BLaER1 treated with 17β-estradiol and CSF1 and Interleukin-3, amounts not matched to agents 10 nM and 100 nM (cell line): Measurements from ENCODE around the gene KIZ.
A peak's percentile ranks its signal among the peaks of the same experiment; 100 is the strongest.

Experiments
- H3K27ac ChIP-seq, 11 experiments: shearing (Covaris generic); formaldehyde crosslinking; 2 replicates each; pipeline ENCODE4 v1.8.1; 2022
- H3K27me3 ChIP-seq, 11 experiments: shearing (Covaris generic); formaldehyde crosslinking; 2 replicates each; pipeline ENCODE4 v1.8.1; 2022
- H3K36me3 ChIP-seq, 11 experiments: shearing (Covaris generic); formaldehyde crosslinking; 2 replicates each; pipeline ENCODE4 v1.8.1; 2022
- H3K4me1 ChIP-seq, 10 experiments: shearing (Covaris generic); formaldehyde crosslinking; 2 replicates each; pipeline ENCODE4 v1.8.1; 2022
- H3K4me2 ChIP-seq, 11 experiments: shearing (Covaris generic); formaldehyde crosslinking; 2 replicates each; pipeline ENCODE4 v1.8.1; 2022
- H3K4me3 ChIP-seq, 10 experiments: shearing (Covaris generic); formaldehyde crosslinking; 2 replicates each; pipeline ENCODE4 v1.8.1; 2022
- H3K9ac ChIP-seq, 11 experiments: shearing (Covaris generic); formaldehyde crosslinking; 2 replicates each; pipeline ENCODE4 v1.8.1; 2022
- H3K9me3 ChIP-seq, 11 experiments: shearing (Covaris generic); formaldehyde crosslinking; replicated peaks in 1 of 11; 2 replicates each; pipeline ENCODE4 v1.8.1; 2022
- H4K20me1 ChIP-seq, 11 experiments: shearing (Covaris generic); formaldehyde crosslinking; 2 replicates each; pipeline ENCODE4 v1.8.1; 2022
- Cebpa-rat ChIP-seq, 11 experiments: shearing (Covaris generic); IDR thresholded peaks; 2 replicates each; pipeline ENCODE4 v1.8.1; 2022

The KIZ gene

DNA sequence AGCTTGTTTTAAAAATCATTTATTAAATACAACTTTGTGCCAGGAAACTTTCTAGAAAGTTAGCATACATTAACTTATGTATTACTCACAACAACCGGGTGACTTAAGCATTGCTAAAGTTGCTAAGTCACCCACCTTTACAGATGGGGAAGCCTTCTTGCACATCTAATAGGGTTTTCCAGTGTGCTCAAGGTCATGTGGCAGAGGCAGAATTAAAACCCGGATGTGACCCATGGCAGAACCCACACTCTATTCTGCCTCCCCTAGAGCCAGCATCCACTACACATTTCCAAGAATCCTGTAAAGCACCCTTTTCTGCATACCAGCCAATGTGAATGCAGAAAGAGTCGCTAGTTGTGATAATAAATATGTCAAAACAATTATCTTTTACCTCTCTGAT is 33.1 kb upstream of the KIZ start:
- H3K9ac ChIP-seq = no peak overlapping the region
- peaks cover 11 to 22% (median 14%) of the 10 kb centered on the region in 10 experiments; a peak in 15 of 20 replicates for H3K4me1 ChIP-seq
- no peak for TF ChIP-seq Cebpa-rat (IDR thresholded peaks at IDR 0.05)
- no peak overlapping the region for H3K4me2 ChIP-seq
- peaks cover 15 to 22% (median 18%) of the 10 kb centered on the region in 11 experiments for H3K27me3 ChIP-seq
- no peaks in the 10 kb centered on the region; a peak in 1 of 22 replicates for H4K20me1 ChIP-seq
- no peak overlapping the region for H3K4me3 ChIP-seq
- H3K36me3 ChIP-seq = no peaks in the 10 kb centered on the region
- no peaks in the 10 kb centered on the region for H3K9me3 ChIP-seq
- no peak overlapping the region for H3K27ac ChIP-seq

DNA sequence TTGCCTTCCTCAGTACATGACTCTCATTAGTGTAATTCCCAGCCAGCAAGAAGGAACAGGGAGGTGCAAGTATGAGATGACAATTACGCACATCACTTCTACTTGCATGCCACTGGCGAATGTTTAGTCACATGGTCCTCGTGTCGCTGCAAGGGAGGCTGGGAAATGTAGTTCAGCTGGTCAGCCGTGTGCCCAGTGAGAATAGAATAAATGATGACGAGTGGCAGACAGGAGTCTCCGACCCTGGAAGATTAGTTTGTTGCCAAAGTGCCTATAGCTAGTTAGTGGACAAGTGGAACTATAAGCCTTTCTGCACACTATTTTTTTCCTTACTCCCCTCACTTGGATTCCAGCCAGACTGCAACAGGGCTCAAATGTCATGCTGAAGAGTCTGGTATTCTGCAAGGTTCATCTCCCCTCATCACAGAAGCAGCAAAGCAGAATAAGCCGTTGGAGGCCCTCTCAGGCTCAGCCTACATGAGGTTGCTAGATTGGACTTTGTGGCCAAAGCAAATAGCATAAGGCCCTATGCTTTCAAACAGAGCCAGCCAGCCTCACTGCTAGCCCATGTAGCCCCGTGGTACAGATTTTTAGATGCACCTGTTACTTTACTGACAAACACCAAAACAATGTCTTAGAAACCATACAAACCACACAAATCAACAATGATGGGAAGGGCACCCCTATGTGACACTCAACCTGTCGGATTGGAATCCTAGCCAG is 29.4 kb upstream of the KIZ start:
- H4K20me1 ChIP-seq = peaks cover 0 to 29% (median 21%) of the 10 kb centered on the region in 11 experiments; a peak in 13 of 22 replicates
- H3K9ac ChIP-seq = no peak overlapping the region
- no peak overlapping the region; a peak in 1 of 22 replicates for H3K4me2 ChIP-seq
- no peak for TF ChIP-seq Cebpa-rat (IDR thresholded peaks at IDR 0.05)
- H3K4me3 ChIP-seq = no peak overlapping the region
- no peak overlapping the region for H3K27ac ChIP-seq
- peaks cover 51 to 59% (median 55%) of the 10 kb centered on the region in 11 experiments for H3K27me3 ChIP-seq
- H3K4me1 ChIP-seq = peaks cover 11 to 19% (median 14%) of the 10 kb centered on the region in 10 experiments; a peak in 19 of 20 replicates
- H3K36me3 ChIP-seq = no peaks in the 10 kb centered on the region
- H3K9me3 ChIP-seq = peaks cover 0 to 11% (median 6%) of the 10 kb centered on the region in 11 experiments; a peak in 10 of 22 replicates

DNA sequence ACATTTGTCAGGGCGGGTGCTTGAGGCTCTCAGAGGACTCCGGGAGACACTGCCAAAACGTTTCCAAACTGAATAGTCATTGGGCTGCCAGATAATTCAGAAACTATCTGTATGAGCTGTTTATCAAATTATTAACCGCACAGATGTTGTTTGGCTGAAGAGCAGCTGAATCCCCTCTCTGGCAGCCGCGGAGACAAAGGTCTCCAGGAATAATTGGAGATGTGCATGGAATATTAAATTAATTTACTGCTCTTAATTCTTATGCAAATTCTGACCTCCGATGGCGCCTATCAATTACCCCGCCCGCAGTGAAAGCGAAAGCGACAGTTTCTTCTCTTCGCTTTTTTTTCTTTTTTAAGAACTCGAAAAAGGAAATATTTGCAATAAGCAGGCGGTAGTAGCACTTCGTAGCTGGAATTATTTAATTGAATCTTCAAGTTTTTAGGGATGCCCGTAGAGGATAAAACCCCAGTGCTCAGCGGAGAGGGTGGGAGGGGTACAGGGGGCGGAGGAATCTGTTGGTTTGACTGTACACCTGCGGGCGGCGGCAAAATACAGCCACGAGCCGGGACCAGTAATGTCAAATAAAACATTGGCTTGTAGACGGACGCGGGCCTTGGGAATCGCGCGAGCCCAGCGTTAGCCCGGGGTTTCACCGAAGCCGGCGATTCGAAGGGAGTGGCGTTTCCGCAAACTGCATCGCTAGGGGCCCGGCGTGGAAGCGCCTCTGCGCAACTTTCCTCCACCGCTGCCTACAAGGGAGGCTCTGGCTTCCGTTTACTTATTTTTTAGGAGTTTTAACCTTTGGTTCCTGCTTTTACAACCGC is 25.9 kb upstream of the KIZ start:
- H3K27me3 ChIP-seq = peaks cover 86 to 94% (median 90%) of the 10 kb centered on the region in 11 experiments
- no peak for TF ChIP-seq Cebpa-rat (IDR thresholded peaks at IDR 0.05)
- peak overlapping the region; percentile 38 to 68 (median 54); a peak in 19 of 20 replicates for H3K4me3 ChIP-seq

DNA sequence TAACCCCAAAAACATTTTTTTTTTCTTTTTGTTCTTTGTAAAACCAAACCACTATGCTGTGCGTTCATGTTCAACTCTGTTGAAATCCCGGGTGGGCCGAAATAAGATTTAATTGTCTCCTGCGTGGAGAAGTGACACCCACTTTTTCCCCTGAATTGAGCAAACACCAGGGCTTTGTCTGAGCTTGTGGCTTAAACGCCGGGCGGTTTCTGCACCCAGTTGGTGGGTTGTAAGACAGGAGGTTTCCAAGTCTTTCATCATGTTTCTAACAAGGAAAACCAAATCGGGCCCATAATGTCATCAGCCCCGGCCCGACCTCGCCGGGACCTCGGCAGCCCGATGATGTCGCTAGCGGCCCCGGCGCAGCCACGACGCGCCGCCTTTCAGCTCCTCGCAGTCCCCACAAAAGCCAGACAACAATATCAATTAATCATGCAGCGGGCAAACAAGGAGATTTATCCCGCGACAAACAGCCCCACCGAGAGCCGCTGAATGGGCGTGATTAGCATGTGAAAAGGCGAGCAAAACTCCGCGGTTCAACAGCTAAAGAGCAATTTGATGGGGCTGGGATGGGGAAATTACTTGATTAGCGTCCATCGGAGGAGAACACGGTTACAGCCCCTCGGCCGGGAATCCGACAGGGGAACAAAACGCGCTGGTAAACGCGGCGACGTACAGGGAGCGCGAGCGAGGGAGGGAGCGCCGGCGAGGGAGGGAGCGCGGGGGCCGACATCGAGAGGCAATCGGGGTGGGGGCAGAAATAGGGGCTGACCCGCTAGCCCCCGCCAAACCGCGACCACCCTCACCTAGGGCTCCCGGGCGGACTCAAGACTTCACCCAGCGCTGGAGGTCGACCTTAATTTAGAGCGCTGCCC is 25.1 kb upstream of the KIZ start:
- H3K4me2 ChIP-seq = peak overlapping the region; percentile 68 to 87 (median 77)
- peaks cover 0 to 64% (median 45%) of the 10 kb centered on the region in 11 experiments; a peak in 18 of 22 replicates for H4K20me1 ChIP-seq
- H3K27ac ChIP-seq = no peak overlapping the region
- peak overlapping the region in 2 of 11 experiments; percentile 41 to 42; a peak in 3 of 22 replicates for H3K9ac ChIP-seq
- H3K27me3 ChIP-seq = peaks cover 95 to 99% (median 98%) of the 10 kb centered on the region in 11 experiments
- peaks cover 23 to 48% (median 34%) of the 10 kb centered on the region in 10 experiments; a peak in 19 of 20 replicates for H3K4me1 ChIP-seq
- H3K9me3 ChIP-seq = peaks cover 0 to 22% (median 8%) of the 10 kb centered on the region in 11 experiments; a peak in 12 of 22 replicates
- no peaks in the 10 kb centered on the region for H3K36me3 ChIP-seq
- H3K4me3 ChIP-seq = peak overlapping the region; percentile 38 to 68 (median 54)
- TF ChIP-seq Cebpa-rat (IDR thresholded peaks at IDR 0.05) = peak in 3 of 11 experiments; percentile 13 to 39 (median 16); a peak in 3 of 22 replicates

More for the DNA sequence above, 25.9 kb upstream of the KIZ start:
- H4K20me1 ChIP-seq = peaks cover 0 to 58% (median 40%) of the 10 kb centered on the region in 11 experiments; a peak in 18 of 22 replicates
- H3K36me3 ChIP-seq = no peaks in the 10 kb centered on the region
- peaks cover 23 to 41% (median 30%) of the 10 kb centered on the region in 10 experiments; a peak in 19 of 20 replicates for H3K4me1 ChIP-seq
- H3K9me3 ChIP-seq = peaks cover 0 to 18% (median 8%) of the 10 kb centered on the region in 11 experiments; a peak in 10 of 22 replicates
- H3K4me2 ChIP-seq = peak overlapping the region; percentile 68 to 87 (median 77)
- peak overlapping the region in 4 of 11 experiments; percentile 8 to 42 (median 30); a peak in 7 of 22 replicates for H3K9ac ChIP-seq
- no peak overlapping the region for H3K27ac ChIP-seq

DNA sequence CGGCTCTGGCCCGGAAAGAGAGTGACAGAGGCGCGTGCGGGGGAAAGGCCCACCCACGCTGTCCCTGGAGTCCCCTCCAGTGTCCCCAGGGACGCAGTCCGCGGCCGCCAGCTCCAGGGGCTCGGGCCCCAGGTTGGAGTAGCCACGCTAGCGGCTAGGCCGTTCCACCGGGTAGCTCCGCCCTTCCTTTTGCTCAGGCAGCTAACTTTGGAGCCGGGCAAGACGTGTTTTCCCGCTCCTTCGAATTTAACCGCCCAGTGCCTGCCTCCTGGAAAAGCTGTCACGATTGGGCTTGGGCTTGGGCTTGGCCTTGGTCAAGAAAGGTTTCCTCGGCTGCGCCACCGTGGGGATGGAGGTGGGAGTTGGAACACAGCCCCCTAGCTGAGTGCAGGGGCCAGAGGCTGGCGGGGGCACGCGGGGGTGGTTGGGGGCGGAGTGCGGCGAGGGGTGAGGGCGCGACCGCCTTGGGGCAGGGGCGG is 24.4 kb upstream of the KIZ start:
- H3K27me3 ChIP-seq = peaks cover 99 to 100% (median 100%) of the 10 kb centered on the region in 11 experiments
- H3K36me3 ChIP-seq = no peaks in the 10 kb centered on the region
- TF ChIP-seq Cebpa-rat (IDR thresholded peaks at IDR 0.05) = no peak
- H3K27ac ChIP-seq = no peak overlapping the region
- peaks cover 23 to 48% (median 34%) of the 10 kb centered on the region in 10 experiments; a peak in 19 of 20 replicates for H3K4me1 ChIP-seq
- 0 out of 22 replicates have a peak overlapping the region, but pooled peaks of 1 of the 11 experiments have one; percentile 41 for H3K9ac ChIP-seq
- H4K20me1 ChIP-seq = peaks cover 0 to 69% (median 49%) of the 10 kb centered on the region in 11 experiments; a peak in 18 of 22 replicates
- H3K4me2 ChIP-seq = peak overlapping the region; percentile 68 to 95 (median 77)
- H3K9me3 ChIP-seq = peaks cover 0 to 29% (median 13%) of the 10 kb centered on the region in 11 experiments; a peak in 17 of 22 replicates
- peak overlapping the region; percentile 38 to 68 (median 54); a peak in 19 of 20 replicates for H3K4me3 ChIP-seq

DNA sequence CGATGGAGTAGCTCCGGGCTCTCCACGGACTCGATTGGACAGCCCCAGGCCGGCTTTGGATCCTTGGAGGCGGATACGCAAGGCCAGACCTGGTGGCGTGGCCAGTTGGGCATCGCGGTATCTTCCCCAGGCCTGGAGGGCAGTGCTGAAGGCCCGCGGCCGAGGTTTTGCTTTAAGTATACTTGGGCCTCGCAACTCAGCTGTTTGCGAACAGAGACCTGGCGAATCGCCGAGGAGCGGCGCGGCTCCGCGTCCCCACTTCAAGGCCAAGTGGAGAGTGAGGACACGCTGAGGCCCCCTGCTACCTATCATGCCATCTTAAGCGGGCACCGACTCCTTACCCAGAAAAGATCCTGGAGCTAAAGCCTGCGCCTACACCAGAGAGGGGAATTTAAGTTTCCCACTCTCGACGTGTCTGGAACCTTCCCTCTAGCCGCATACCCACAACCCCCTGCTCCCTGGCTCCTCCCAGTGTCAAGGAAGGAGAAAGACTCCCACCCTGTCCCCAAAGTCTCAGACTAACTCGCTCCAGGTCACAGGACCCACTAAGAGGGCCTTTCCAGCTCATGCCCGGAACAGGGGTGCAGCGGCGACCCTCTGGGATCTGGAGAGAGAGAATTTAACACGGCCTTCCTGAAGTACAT is 23.8 kb upstream of the KIZ start:
- Histone ChIP-seq H3K4me1 (peaks cover 23 to 48% (median 34%) of the 10 kb centered on the region in 10 experiments; a peak in 19 of 20 replicates), H3K9me3 (peaks cover 0 to 31% (median 16%) of the 10 kb centered on the region in 11 experiments; a peak in 17 of 22 replicates), H4K20me1 (peaks cover 0 to 69% (median 49%) of the 10 kb centered on the region in 11 experiments; a peak in 18 of 22 replicates), H3K4me2 (peak overlapping the region; percentile 74 to 95 (median 87)), H3K27ac (no peak overlapping the region), H3K36me3 (no peaks in the 10 kb centered on the region), H3K4me3 (peak overlapping the region; percentile 38 to 64 (median 51); a peak in 19 of 20 replicates), H3K9ac (no peak overlapping the region), H3K27me3 (peaks cover 99 to 100% (median 100%) of the 10 kb centered on the region in 11 experiments)
- TF ChIP-seq Cebpa-rat (IDR thresholded peaks at IDR 0.05) = no peak

DNA sequence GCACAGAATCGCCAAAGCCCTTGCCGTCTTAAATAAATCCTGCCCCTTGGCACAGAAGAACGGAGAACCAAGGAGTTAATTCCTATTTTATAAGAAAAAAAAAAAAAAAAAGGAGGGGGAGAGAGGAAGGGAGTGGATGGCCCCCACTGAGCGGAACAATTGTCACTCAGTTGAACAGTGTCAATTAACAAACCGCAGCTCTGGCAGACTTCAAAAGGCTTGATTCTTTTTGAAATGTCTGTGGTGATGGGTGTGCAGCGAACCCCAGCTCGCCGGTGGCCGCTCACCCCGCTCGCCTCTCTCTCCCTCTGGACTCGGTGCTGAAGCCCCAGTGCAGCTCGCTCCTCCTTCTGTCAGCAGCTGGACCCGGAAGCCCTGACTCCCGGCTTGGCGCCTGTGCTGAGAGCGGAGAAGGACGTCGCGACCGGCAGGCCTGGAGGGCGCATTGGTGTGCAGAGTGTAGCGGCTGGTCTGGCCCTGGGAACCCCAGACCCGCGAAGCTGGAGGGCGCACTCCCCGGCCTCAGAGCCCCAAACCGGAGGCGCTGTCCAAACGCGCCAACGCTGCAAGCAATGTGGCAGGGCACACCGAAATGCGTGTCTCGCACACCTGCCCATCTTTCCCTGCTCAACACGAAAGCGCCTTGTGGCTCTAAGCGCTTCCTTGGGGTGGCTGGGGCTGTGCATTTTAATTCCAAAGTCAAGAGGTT is 23.1 kb upstream of the KIZ start:
- Histone ChIP-seq H3K27ac (no peak overlapping the region), H3K9ac (no peak overlapping the region), H3K4me1 (peaks cover 23 to 48% (median 34%) of the 10 kb centered on the region in 10 experiments; a peak in 19 of 20 replicates), H4K20me1 (peaks cover 0 to 69% (median 49%) of the 10 kb centered on the region in 11 experiments; a peak in 18 of 22 replicates), H3K4me2 (peak overlapping the region; percentile 74 to 95 (median 87)), H3K9me3 (peaks cover 0 to 32% (median 18%) of the 10 kb centered on the region in 11 experiments; a peak in 17 of 22 replicates), H3K27me3 (peaks cover 100% of the 10 kb centered on the region in 11 experiments), H3K36me3 (no peaks in the 10 kb centered on the region), H3K4me3 (peak overlapping the region; percentile 38 to 64 (median 51); a peak in 19 of 20 replicates)
- no peak for TF ChIP-seq Cebpa-rat (IDR thresholded peaks at IDR 0.05)
